ELF-1 (cell line): ENCODE measurements around the gene OSBP2.
A peak's percentile ranks its signal among the peaks of the same experiment; 100 is the strongest.

Experiments used
- DNase-seq: peaks from one replicate; pipeline ENCODE4 v3.0.0-alpha.2; 2016; ENCODE audit warnings: low read depth, low spot score

The OSBP2 gene

DNA sequence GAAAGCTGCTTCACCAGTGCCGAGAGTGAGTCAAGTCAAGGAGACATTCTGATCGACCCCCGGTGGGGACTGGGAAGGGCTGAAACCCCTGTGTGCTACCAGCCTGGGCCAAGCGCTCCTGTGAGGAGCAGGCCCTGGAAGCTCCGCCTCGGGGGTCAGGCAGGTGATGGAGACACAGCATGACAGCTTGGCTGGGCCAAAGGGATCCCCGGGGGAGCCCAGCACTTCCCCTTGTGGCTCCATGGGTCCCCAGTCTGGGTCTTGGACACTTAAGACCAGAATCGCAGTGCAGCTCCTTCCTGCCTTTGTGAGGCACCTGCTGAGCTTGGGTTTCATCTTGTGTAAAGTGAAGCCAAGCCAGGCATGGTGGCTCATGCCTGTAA lies 184.7 kb downstream of the OSBP2 start:
- no peak for DNase-seq

DNA sequence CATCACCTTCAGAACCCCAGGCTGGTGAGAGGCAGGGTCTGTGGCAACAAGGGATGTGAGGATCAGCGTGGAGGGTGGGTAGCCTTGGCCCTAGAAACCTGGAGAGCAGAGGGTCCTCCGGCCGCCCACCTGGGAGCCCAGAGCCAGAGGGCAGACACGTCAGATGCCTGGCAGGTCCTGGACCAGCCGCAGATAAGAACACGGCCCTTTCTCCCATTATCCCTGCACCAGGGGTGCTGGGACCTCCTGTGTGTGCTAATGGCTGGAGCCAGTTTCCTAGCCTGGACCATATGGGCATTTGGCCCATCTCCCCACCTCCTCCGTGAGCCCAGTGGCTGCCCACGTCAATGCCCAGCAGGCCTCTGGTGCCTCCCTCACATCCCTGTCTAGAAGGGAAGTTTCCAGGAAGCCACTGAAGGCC lies 185.5 kb downstream of the OSBP2 start:
- DNase-seq = no peak

DNA sequence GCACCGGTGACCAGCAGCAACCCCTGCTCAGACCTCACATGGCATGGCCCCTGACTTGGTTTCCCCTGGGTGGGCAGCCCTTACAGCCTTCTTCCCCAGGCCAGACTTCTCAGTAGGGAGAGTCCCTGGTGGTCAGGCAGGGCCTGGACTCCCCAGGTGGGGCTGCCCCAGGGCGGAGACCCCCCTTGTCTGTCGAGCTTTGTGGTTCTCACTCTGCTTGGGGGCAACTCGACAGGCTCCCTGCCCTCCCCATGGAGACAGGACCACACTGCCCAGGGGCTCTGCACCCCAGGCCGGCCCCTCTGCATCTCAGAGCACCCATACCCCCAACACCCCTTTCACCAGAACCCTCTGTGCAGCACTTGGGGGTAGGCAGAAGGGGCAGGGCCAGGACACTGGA lies 186.2 kb downstream of the OSBP2 start:
- DNase-seq = no peak

DNA sequence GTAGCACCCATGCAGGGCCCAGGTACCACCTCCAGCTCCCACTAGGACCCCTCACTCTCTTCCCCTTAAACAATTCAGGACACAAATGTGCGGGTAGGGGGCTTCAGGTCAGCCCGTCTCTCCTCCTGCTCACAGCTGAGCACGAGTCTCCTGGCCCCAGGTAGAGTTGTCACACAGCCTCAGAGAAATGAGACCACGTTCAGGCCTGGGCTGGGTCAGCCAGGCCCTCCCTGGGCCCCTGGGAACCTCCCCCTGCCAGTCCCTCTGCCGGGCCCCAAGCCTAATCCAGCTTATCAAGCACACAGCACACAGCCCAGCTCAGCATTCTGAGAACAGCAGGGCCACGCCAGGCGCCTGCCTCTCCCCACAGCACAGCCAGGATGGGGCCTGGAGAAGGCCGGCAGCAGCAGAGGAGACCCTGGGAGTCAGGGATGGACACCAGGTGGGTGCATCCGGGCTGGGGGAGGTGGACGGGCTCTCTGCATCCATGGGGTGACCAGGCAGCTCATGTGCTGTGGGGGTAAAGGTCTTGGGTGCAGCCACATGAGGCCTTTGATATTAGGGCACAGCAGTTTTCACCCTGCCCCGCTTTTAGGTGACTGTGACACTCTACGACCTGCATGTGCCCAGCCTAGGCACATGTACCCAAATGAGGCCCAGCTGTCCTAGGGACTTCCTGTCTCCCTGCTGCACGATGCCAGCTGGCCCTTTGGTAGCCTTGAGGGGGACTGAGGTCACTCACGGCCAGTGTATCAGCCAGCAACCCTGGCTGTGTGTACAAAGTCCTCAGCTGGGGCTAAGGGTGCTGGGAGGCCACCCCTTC lies 186.9 kb downstream of the OSBP2 start:
- DNase-seq = peak; percentile 65

DNA sequence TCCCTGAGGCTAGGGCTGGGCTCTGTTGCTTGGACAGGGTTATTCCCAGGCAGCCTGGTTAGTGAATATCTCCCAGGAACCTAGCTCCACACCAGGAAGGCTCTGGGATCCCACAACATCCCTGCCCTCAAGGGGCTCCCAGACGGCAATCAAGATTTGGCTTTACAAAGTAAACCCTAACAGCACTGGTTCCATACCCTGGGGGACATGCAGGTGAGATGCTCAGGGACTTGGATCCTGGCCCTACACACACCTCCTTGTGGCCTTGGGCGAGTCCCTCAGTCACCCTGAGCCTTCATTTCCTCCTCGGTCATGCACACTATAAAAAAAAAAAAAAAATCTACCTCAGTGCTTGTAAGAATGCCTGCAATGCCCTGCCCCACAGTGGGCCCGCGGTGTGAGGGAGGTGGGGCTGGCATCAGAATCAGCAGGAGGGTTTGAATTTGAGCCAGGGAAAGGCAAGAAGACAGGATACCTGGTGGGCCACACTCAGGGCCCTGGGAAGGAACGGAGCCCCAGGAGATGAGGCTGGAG lies 187.6 kb downstream of the OSBP2 start:
- DNase-seq = peak; percentile 26

DNA sequence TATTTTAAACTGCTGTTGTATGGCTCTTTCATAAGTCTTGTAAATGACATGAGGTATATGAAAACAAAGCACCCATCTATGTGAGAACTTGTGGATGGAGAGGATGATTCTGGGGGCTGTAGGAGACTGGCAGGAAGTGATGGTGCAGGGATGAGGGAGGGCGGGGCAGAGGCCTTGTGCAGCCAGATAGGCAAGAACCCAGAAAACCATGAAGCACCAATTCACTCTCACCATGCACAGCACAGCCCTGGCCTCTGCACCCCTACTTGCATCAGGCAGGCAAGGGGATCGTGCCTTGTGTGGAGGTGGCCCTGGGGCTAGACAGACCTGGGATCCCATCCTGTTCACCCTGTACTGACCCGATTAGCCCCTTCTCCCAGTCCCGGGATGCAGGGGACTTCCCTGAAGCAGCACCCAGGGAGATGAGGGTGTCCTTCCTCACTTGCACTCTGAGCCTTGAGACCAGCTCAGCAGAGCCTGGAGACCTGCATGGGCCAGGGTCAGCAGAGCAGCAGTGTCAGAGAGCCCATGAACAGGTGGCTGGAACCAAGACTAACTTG lies 188.4 kb downstream of the OSBP2 start:
- no peak for DNase-seq

DNA sequence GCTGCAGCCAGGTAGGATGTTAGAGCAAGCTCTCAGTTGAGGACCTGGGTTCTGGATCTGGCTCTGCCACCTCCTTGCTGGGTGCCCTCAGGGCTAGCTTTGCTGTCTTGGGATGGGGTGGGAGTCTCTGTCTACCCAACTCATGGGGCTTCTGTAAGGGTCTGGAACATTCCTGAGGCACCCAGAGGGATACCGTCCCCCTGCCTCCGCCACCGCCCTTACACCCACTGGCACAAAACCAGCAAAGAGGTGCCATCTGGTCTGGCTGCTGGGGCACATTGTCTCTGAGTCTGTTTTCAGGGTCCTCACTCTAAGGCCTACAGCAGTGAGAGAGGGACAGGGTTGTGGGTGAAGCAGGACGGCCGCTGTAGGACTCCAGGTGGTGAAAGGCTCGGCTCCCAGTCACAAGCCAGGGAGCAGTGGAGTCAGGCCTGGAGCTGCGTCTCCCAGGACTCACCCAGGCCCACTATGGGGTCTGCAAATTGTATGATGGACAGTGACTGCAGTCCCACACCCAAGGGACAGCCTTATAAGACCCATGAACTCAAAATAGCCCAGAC lies 189.0 kb downstream of the OSBP2 start:
- DNase-seq = no peak

DNA sequence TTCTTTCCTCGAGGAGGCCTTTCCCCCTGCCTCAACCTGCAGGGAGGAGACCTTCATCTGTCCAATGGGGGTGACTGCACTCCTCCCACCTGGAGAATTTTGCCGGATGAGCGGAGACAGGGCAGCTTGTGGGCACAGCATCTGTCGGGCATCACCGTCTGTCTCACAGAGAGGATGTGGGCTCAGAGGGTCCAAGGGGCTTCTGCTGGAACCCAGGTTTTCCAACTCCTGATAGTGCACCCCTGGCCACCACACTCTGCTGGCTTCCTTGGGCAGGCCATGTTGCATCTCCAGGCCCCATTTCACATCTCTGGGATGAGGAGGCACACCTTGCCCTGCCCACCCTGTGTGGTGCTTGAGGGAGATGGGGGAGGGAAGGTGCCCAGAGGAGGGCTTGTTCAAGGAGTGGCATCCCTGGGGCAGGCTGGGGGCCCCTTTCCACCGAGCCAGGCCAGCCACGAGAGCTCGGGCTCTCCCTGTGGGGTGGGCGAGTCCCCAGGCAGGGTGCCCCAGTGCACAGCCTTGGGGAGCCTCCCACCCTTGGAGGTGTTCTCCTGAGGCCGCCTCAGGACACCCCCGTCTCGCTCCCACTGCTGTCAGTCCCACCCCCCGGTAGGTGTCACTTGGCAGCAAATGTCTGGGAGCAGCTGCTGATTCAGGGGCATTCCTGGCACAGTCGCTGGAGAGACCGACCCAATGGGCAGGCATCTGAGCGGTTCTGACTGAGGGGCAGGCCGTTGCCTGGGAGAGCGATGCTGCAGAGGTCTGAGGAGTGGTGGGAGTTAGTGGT lies 189.7 kb downstream of the OSBP2 start:
- no peak for DNase-seq

DNA sequence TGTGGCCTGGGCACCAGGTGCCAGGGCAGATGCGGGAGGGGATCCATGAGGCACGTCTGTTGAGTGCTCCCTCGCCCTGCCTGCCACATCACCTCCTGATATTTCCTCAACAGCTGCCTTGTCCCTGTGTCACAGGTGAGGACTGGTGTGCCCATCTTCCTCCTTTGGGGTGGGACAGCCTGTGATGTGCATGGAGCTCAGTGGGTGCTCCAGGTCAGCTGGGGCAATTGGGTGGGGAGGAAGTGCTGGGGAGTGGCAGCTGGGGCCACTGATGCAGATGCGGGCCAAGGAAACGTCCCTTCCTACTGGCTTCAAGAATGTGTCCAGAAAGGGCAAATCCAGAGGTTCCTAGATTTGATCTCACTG lies 190.3 kb downstream of the OSBP2 start:
- DNase-seq = no peak

DNA sequence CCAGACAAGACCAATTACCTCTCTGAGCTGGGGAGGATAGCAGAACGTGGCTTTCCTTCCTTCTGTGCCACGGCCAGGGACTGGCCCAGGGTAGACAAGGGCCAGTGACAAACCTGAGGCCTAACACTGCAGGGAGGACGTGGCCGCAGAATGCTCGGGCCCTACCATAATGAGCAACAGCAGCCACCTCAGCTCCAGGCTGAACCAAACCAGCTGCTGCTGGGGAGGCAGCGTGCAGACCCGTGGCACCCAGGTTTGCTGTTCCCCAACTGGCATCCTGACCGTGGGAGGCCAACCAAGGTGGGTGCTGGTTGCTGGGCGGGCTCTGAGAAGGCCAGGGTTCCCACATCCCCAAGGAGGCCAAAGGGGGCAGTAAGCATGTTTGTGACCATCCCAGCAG lies 190.9 kb downstream of the OSBP2 start:
- DNase-seq = no peak

DNA sequence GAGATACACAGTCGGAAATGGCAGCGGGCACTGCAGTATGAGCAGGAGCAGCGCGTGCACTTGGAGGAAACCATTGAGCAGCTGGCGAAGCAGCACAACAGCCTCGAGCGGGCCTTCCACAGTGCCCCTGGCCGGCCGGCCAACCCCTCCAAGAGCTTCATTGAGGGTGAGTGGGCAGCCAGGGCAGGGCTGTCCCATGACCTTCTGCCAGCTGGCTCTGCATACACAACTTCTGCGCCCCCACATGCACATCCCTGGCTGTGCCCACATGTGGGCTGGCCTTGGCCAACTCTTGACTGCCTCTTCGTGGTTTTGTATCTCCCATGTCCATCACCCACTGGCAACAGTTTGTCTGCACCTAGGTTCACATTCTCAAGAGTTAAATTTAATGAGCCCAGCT lies 192.8 kb downstream of the OSBP2 start:
- DNase-seq = no peak

DNA sequence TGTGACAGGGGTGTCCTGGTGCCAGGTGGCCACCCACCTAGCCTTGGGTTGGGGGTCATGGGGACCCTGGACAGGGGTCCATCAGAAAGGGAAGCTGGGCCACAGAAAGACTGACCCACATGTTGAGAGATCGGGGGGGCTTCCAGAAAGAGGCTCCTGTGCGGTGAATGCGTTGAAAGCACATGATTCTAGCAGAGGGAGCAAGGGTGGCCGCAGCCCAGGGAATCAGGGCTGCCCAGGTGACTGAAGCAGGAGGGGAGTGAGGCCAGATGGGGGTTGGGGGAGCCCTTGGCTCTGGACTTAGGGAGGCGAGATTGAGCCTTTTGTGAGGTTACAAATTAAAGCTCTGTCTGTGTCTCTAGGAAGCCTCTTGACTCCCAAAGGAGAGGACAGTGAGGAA lies 193.2 kb downstream of the OSBP2 start:
- no peak for DNase-seq

DNA sequence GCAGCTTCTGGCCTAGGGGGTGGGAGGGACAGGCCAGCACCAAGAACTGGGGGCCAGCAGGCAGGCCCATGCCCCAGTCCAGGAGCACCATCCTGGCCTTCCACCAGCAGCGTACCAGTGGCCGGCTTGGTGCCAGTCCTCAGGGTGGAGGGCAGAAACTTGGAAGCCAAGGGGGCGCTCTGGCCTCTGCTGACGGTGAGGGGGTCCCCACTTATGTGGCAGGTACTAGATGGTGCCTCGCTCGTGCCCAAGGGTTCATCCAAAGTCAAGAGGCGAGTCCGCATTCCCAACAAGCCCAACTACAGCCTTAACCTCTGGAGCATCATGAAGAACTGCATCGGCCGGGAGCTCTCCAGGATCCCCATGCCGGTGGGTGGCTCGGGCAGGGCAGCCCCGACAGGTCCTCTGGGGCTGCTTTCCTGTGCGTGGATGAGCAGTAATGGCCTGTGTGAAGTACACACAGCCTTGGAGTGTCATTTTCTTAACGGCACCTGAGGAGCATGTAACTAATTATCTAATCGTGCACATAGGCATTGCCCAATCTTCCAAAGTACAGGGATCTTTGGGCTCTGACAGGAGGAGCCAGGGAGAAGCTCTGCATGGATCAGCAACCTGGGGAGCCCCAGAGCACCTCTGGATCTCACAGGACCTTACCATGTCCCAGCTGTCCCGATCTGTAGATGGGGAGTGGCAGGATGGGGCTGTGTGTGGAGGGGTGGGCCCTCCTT lies 194.8 kb downstream of the OSBP2 start:
- no peak for DNase-seq

DNA sequence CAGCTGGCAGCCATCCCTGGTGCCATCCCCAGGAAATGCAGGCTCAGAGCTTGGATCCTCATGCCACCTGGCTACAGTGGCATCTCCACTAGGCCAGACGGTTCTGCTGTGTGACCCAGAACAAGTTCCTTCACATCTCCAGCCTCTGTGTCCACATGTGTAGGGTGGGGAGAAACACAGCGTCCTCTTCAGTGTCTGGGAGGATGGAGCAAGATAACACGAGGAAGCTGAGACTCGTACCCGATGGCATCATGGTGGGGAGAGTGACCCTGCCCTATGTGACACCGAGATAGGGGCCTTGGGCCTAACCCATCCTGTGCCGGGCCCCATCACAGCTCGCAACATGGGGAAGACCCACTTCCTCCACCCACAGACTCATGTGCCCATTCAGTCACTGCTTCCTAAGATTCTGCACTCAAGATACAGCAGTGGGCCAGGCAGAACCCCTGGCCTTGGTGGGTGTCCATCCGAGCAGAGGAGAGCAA lies 195.4 kb downstream of the OSBP2 start:
- DNase-seq = no peak

DNA sequence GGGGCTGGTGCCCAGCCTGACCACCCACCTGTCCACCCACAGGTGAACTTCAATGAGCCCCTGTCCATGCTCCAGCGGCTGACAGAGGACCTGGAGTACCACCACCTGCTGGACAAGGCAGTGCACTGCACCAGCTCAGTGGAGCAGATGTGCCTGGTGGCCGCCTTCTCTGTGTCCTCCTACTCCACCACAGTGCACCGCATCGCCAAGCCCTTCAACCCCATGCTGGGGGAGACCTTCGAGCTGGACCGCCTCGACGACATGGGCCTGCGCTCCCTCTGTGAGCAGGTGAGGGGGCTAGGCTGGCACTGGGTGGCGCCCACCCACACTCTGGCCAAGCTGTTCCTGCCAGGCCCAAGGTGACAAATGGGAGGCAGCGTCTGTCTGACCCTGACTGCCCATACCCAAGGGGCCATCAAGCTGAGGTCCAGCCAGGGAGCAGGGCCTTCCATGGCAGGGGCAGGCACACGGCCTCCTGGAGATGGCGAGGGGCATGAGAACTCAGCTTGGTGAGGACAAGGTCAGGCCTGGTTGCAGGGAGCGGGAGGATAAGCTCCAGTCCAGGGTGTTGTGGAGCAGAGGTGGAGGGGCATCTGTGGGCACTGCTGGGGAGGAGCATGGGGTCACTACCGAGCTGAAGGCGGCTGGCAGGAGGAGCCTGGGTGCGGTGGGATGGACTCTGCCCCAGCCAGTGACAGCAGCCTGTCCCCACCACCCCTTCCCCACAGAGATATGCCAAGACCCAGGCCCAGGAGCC lies 196.2 kb downstream of the OSBP2 start:
- DNase-seq = peak; percentile 68

DNA sequence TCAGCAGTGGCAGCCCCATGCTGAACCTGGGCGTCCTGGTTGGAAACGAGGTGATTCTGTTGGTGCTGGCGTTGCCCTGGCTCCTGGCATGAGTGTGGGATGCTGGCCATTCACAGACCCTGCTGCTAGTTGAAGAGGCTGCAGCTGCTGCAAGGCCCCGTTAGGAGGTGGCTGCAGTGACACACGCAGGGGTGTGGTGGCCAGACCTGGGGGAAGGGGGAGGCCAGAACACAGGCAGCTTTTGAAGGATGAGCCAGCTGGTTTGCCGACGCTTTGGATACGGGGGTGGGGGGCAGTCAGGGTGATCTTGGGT lies 196.7 kb downstream of the OSBP2 start:
- no peak for DNase-seq

DNA sequence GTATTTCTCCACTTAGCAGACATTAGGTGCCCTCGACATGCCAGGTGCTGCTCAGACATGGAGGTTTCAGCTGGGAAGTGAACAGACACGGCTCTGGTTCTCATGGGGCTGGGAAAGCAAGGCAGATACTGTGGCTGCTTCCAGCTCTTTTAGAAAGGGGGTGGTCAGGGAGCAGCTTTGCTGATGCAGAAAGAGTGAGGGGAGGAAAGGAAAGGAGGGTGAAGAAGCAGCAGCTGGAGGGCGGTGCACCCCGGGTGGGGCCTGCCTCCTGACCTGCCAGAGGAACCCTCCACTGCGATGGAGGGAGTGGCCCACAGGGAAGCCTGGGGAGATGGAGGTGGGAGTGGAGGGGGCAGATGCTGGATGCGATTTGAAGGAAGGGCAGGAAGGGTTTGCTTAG lies 197.1 kb downstream of the OSBP2 start:
- DNase-seq = no peak

DNA sequence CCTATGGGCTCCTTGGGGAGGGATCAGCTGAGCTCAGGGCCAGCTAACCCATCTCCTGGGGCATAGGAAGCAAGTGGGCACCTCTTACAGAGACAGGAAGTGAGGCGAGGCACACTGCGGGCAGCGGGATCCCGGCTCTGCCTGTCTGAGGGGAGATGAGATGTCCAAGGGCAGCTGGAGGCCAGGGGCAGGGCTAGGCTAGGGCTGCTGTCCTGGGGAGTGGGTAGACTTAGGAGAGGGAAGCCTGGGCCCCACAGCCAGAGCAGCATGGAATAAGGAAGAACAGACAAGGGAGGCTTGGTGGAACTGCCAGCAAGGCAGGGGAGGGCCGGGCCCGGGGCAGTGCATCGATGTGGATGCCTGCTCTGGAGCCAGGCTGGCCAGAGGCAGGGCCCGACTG lies 197.6 kb downstream of the OSBP2 start:
- DNase-seq = no peak

DNA sequence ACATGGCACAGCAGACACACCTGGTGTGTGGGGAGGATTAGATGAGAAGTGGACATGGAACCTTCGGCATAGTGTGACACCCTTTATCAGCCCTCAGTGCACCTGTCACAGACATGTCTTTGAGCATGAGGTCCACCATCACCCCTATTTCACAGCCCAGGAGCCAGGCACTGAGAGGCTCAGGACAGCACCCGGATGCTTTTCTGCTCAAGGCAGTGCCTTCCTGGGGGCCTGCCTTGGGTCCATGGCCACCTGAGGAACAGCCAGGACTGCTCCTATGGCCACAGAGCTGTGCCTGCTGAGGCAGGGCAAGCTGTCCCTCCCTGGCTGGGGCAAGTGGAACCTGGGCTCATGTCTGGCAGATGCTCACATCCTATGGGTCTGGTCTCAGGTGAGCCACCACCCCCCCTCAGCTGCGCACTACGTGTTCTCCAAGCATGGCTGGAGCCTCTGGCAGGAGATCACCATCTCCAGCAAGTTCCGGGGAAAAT lies 198.1 kb downstream of the OSBP2 start:
- no peak for DNase-seq
